Loucy (cell line): Measurements from ENCODE around the gene PIGB.

Source experiments
- H2AFZ ChIP-seq: fragments of 200-600 bp; sonication (generic); 2 replicates; pipeline ENCODE4 v1.6.0; 2016; ENCODE audit warnings: antibody characterized with exemption, mild to moderate bottlenecking, low read length, moderate library complexity
- H3F3A ChIP-seq: fragments of 200-600 bp; 2 replicates; pipeline ENCODE4 v1.6.0; 2016; ENCODE audit warnings: antibody characterized with exemption, low read depth, mild to moderate bottlenecking
- H3K27me3 ChIP-seq: fragments of 200-600 bp; sonication (generic); 2 replicates; pipeline ENCODE4 v1.6.1; 2014; ENCODE audit warnings: low read length, mild to moderate bottlenecking; ENCODE audit not compliant: insufficient read depth, poor library complexity, severe bottlenecking
- H3K36me3 ChIP-seq: fragments of 200-600 bp; sonication (generic); 2 replicates; pipeline ENCODE4 v1.6.1; 2016; ENCODE audit warnings: low read length; ENCODE audit not compliant: insufficient read depth
- H3K4me1 ChIP-seq: fragments of 200-600 bp; sonication (generic); 2 replicates; pipeline ENCODE4 v1.5.1; 2014; ENCODE audit warnings: low read length, mild to moderate bottlenecking; ENCODE audit not compliant: insufficient read depth, poor library complexity, severe bottlenecking
- H3K4me2 ChIP-seq: fragments of 200-600 bp; sonication (generic); 2 replicates; pipeline ENCODE4 v1.6.0; 2014; ENCODE audit warnings: antibody characterized with exemption, low read length, low read depth, mild to moderate bottlenecking; ENCODE audit not compliant: poor library complexity, severe bottlenecking
- H3K4me3 ChIP-seq: fragments of 200-600 bp; sonication (generic); 2 replicates; pipeline ENCODE4 v1.5.1; 2014; ENCODE audit warnings: low read length, mild to moderate bottlenecking, mixed read lengths; ENCODE audit not compliant: poor library complexity, severe bottlenecking
- H3K79me2 ChIP-seq: fragments of 200-600 bp; sonication (generic); 2 replicates; pipeline ENCODE4 v1.6.1; 2014; ENCODE audit warnings: low read length; ENCODE audit not compliant: insufficient read depth
- H3K9ac ChIP-seq: fragments of 200-600 bp; sonication (generic); 2 replicates; pipeline ENCODE4 v1.6.0; 2014; ENCODE audit warnings: mild to moderate bottlenecking, low read depth, low read length, moderate library complexity; ENCODE audit not compliant: poor library complexity, severe bottlenecking
- H3K9me2 ChIP-seq: fragments of 200-600 bp; sonication (generic); replicated peaks from 2 replicates; pipeline ENCODE4 v1.6.1; 2016; ENCODE audit warnings: low read depth, low read length, mixed read lengths
- H3K9me3 ChIP-seq: fragments of 200-600 bp; sonication (generic); 2 replicates; pipeline ENCODE4 v1.6.1; 2014; ENCODE audit warnings: mild to moderate bottlenecking, antibody characterized with exemption, low read length, low read depth; ENCODE audit not compliant: insufficient read depth
- H4K20me1 ChIP-seq: fragments of 200-600 bp; sonication (generic); 2 replicates; pipeline ENCODE4 v1.6.0; 2014; ENCODE audit warnings: antibody characterized with exemption, low read length, mild to moderate bottlenecking; ENCODE audit not compliant: insufficient read depth, poor library complexity, severe bottlenecking
- CTCF ChIP-seq: fragments of 200-600 bp; sonication (generic); conservative IDR thresholded peaks from 2 replicates; pipeline ENCODE4 v1.5.1; 2014; ENCODE audit warnings: mild to moderate bottlenecking, antibody characterized with exemption, low read length
- EZH2phosphoT487 ChIP-seq: fragments of 200-600 bp; IDR thresholded peaks from 2 replicates; pipeline ENCODE4 v1.6.1; 2018; ENCODE audit warnings: antibody characterized with exemption, mild to moderate bottlenecking, moderate library complexity, borderline replicate concordance

PIGB gene

GRCh38 chr15:55318588-55319494 is at the start of gene PIGB, which contains the start of gene PIGBOS1:
Gene PIGB, plus strand, starts transcription at chr15:55319222. Its CDS starts 29 bp downstream, at chr15:55319251.
Gene PIGBOS1, minus strand, starts transcription at chr15:55319123. Its CDS starts 1,331 bp downstream, at chr15:55317792.
- H3K9ac ChIP-seq, result peak within 1 kb of the TSS; percentile 97
- H3K4me1 ChIP-seq, result peaks cover 59% of the 10 kb centered on the region
- no peaks in the 10 kb centered on the region for H4K20me1 ChIP-seq
- H3K9me2 ChIP-seq, result no peaks in the 10 kb centered on the region
- no peaks in the 10 kb centered on the region for H3K9me3 ChIP-seq
- H3K4me2 ChIP-seq, result peak within 1 kb of the TSS; percentile 95
- no peaks in the 10 kb centered on the region for H3F3A ChIP-seq
- no peaks in the 10 kb centered on the region for H3K36me3 ChIP-seq
- peak within 1 kb of the TSS; percentile 93 for H3K4me3 ChIP-seq
- TF ChIP-seq CTCF (no peak), EZH2phosphoT487 (no peak)
- H3K79me2 ChIP-seq, result peaks cover 81% of the 10 kb centered on the region
- no peaks in the 10 kb centered on the region for H3K27me3 ChIP-seq
- H2AFZ ChIP-seq, result peak within 1 kb of the TSS; percentile 92

DNA sequence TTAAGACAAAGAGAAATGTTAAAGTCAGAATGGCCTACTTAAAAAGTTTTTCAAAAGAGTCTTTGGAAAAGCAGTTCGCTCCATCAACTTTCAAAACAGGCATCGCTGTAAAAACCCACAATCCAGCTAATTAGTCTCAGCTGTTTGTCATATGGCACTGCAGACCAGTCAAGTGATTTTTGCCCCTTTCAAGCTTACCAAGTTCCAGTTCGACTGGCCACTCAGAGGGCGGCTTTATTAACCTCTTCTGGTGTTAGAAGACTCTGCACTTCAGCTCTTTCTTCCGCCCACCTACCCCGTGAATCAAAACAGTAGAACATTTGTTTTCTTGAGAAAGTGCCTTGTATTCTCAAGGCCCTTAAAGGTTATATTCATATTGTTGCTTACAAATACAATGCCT is 48.7 kb upstream of the PIGB start:
- Histone ChIP-seq H2AFZ (no peak overlapping the region), H3K9me3 (peaks cover 8% of the 10 kb centered on the region; the same call in 1 of the 2 replicates), H3K27me3 (no peaks in the 10 kb centered on the region), H3K79me2 (peaks cover 88% of the 10 kb centered on the region), H3K36me3 (peaks cover 21% of the 10 kb centered on the region), H3K4me1 (peaks cover 62% of the 10 kb centered on the region), H3K9ac (no peak overlapping the region), H3K9me2 (no peaks in the 10 kb centered on the region), H3K4me2 (peak overlapping the region; percentile 15), H3K4me3 (no peak overlapping the region), H3F3A (no peaks in the 10 kb centered on the region), H4K20me1 (no peaks in the 10 kb centered on the region)
- TF ChIP-seq CTCF, result no peak
- no peak for TF ChIP-seq EZH2phosphoT487

DNA sequence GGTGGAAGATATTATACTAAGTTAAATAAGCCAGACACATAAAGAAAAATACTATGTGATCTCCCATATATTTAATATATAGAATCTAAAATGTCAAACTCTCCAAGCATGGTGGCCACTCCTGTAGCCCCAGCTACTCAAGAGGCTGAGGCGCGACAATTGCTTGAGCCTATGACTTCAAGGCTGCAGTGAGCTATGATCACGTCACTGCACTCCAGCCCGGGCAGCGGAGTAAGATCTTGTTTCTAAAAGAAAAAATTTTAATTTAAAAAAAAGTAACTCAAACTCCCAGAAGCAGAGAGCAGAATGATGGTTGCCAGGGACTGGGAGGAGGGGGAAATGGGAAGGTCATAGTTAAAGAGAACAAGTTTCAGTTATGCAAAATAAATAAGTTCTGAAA is 42.7 kb upstream of the PIGB start:
- H3K9me3 ChIP-seq, result peaks cover 8% of the 10 kb centered on the region; the same call in 1 of the 2 replicates
- peaks cover 9% of the 10 kb centered on the region for H3K36me3 ChIP-seq
- H3K4me3 ChIP-seq, result peak overlapping the region; percentile 67
- H3K4me2 ChIP-seq, result peak overlapping the region; percentile 86
- H4K20me1 ChIP-seq, result peaks cover under 1% of the 10 kb centered on the region
- H3K9me2 ChIP-seq, result no peaks in the 10 kb centered on the region
- H3K27me3 ChIP-seq, result no peaks in the 10 kb centered on the region
- H3K4me1 ChIP-seq, result peaks cover 55% of the 10 kb centered on the region
- H3F3A ChIP-seq, result peaks cover 24% of the 10 kb centered on the region
- peak overlapping the region; percentile 79 for H3K9ac ChIP-seq
- H2AFZ ChIP-seq, result no peak overlapping the region
- TF ChIP-seq CTCF (no peak), EZH2phosphoT487 (no peak)
- H3K79me2 ChIP-seq, result peaks cover 74% of the 10 kb centered on the region
